Endothelial cell of umbilical vein (primary cell): ENCODE results near the gene HYAL2.

Source experiments
- EZH2 ChIP-seq: IDR thresholded peaks from 2 replicates; pipeline ENCODE4 v1.6.1; 2012; ENCODE audit warnings: borderline replicate concordance, low read depth, mild to moderate bottlenecking, moderate library complexity, low read length, inconsistent platforms; ENCODE audit not compliant: severe bottlenecking
- FOS ChIP-seq: IDR thresholded peaks from 2 replicates; pipeline ENCODE4 v1.6.1; 2011; ENCODE audit warnings: mild to moderate bottlenecking, low read length, moderate library complexity, borderline replicate concordance; ENCODE audit not compliant: insufficient read depth
- GATA2 ChIP-seq: IDR thresholded peaks from 2 replicates; pipeline ENCODE4 v1.7.0; 2011; ENCODE audit warnings: low read depth, mild to moderate bottlenecking, moderate library complexity, mixed read lengths, low read length; ENCODE audit not compliant: insufficient read length, insufficient read depth
- JUN ChIP-seq: IDR thresholded peaks from 2 replicates; pipeline ENCODE4 v1.6.1; 2011; ENCODE audit warnings: borderline replicate concordance, low read depth; ENCODE audit not compliant: insufficient read length, insufficient read depth
- MYC ChIP-seq: IDR thresholded peaks from one replicate; pipeline ENCODE4 v1.6.1; 2011; ENCODE audit warnings: mild to moderate bottlenecking, low read depth, low read length
- POLR2A ChIP-seq: IDR thresholded peaks from 2 replicates; pipeline ENCODE4 v1.6.1; 2012; ENCODE audit warnings: low read depth, mild to moderate bottlenecking, control low read depth, low read length
- POLR2AphosphoS5 ChIP-seq: IDR thresholded peaks from 2 replicates; pipeline ENCODE4 v1.6.1; 2012; ENCODE audit warnings: low read depth, mild to moderate bottlenecking, control low read depth, low read length, moderate library complexity; ENCODE audit not compliant: insufficient read depth
- TF ChIP-seq, protein P1 (sequence below), 2 donors: IDR thresholded peaks; 1 replicate in 1 of 2; 2 replicates in 1 of 2; pipeline ENCODE4 v1.5.1; 2011; ENCODE audit warnings: low read length in 2 of 2, mild to moderate bottlenecking in 2 of 2, moderate library complexity in 2 of 2, control low read depth in 1 of 2, inconsistent platforms in 1 of 2, low read depth in 1 of 2; ENCODE audit not compliant: insufficient read depth in 1 of 2; ENCODE audit errors: extremely low read depth in 1 of 2

DNA sequence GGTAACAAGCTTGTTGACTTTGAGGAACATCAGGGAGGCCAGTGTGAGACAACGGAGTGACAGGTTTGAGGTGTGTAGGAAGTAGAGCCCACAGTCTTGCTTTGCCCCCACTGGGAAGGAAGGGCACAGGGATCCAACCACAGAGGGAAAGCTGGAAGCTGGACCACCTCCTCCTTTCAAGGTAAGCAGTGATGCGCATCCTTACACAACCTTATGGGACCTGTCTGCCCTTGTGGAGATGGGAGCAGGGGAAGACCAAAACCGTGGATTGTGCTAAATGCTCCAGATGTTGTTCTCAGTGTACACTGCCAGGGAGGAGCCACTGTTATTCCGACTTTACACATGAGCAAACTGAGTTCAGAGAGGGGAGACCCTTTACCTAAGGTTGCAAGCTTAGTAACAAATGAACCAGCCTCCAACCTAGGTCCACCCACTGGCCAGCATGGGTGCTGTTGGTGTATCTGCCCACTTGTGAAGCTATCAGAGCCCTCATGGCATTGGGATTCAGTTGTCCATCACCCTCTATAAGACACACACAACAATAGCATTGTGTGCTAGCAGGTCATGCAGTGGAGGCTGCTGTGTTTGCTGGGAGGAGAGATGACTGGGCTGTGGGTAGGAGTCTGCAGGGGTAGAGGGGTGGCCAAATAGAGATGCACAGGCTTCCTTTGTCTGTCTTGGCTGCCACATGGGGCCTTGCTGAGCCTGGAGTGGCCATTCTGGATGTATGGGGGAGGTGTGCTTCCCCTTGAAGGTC lies 44.2 kb downstream of the HYAL2 start:
- TF ChIP-seq POLR2A: no peak
- TF ChIP-seq, protein P1, sequence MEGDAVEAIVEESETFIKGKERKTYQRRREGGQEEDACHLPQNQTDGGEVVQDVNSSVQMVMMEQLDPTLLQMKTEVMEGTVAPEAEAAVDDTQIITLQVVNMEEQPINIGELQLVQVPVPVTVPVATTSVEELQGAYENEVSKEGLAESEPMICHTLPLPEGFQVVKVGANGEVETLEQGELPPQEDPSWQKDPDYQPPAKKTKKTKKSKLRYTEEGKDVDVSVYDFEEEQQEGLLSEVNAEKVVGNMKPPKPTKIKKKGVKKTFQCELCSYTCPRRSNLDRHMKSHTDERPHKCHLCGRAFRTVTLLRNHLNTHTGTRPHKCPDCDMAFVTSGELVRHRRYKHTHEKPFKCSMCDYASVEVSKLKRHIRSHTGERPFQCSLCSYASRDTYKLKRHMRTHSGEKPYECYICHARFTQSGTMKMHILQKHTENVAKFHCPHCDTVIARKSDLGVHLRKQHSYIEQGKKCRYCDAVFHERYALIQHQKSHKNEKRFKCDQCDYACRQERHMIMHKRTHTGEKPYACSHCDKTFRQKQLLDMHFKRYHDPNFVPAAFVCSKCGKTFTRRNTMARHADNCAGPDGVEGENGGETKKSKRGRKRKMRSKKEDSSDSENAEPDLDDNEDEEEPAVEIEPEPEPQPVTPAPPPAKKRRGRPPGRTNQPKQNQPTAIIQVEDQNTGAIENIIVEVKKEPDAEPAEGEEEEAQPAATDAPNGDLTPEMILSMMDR (IDR thresholded peaks at IDR 0.05; ENCODE audit: extremely low read depth in 1 of 2, insufficient read depth in 1 of 2, low read depth in 1 of 2, low read length in 2 of 2): no peak
- TF ChIP-seq EZH2: no peak
- TF ChIP-seq GATA2: no peak
- no peak for TF ChIP-seq POLR2AphosphoS5
- no peak for TF ChIP-seq JUN
- no peak for TF ChIP-seq FOS
- TF ChIP-seq MYC: no peak
